OCI-LY7 (cell line): ENCODE measurements around the gene NDUFB3. TPM values are rescaled to one million over a fixed set of nuclear protein-coding genes. Genes with fewer than 3 reads are reported as not detected.

Experiments used
- small RNA-seq: library from RNA; depleted of rRNA; stranded (forward); fragments of <200 nt; gene quantifications from one replicate; pipeline ENCODE3, GENCODE V24; 2014
- total RNA-seq, 2 experiments: library from RNA; depleted of rRNA in 1 of 2; stranded (reverse); fragments of >200 nt in 1 of 2; shearing (Covaris generic) in 1 of 2; gene quantifications; 2 replicates each; pipeline ENCODE4 v1.2.3, GENCODE V29; 2014 to 2022

The NDUFB3 gene
- total RNA-seq, 2 experiments from 2014 or later, result 90.5 to 115 TPM

Small RNAs within 50 kb of the gene (small RNA-seq; reads per million reads assigned to genes)
- gene RNU6-1206P, result not detected

Other genes with a start within 250 kb of the NDUFB3 start
- gene CLK1, start 207.3 kb upstream of the NDUFB3 start, total RNA-seq (2014; rRNA removed; shearing (Covaris generic)), result 74.9 and 80.1 TPM in 2 replicates
- 104 and 110 TPM in 2 replicates for gene CLK1, start 207.3 kb upstream of the NDUFB3 start, total RNA-seq (2022)
- 49.4 and 54.4 TPM in 2 replicates for gene PPIL3, start 182.9 kb upstream of the NDUFB3 start, total RNA-seq (2014; rRNA removed; shearing (Covaris generic))
- gene PPIL3, start 182.9 kb upstream of the NDUFB3 start, total RNA-seq (2022), result 75.0 and 76.4 TPM in 2 replicates
- 37.5 and 68.4 TPM in 2 replicates for gene NIF3L1, start 182.6 kb upstream of the NDUFB3 start, total RNA-seq (2014; rRNA removed; shearing (Covaris generic))
- gene NIF3L1, start 182.6 kb upstream of the NDUFB3 start, total RNA-seq (2022), result 57.4 and 60.4 TPM in 2 replicates
- 14.9 and 28.6 TPM in 2 replicates for gene ORC2, start 108.3 kb upstream of the NDUFB3 start, total RNA-seq (2014; rRNA removed; shearing (Covaris generic))
- 42.3 and 46.1 TPM in 2 replicates for gene ORC2, start 108.3 kb upstream of the NDUFB3 start, total RNA-seq (2022)
- gene HYCC2, start 330 bp upstream of the NDUFB3 start, total RNA-seq (2014; rRNA removed; shearing (Covaris generic)), result 8.6 and 8.8 TPM in 2 replicates
- 22.0 and 27.5 TPM in 2 replicates for gene HYCC2, start 330 bp upstream of the NDUFB3 start, total RNA-seq (2022)
- 42.8 and 55.8 TPM in 2 replicates for gene CFLAR, start 44.2 kb downstream of the NDUFB3 start, total RNA-seq (2014; rRNA removed; shearing (Covaris generic))
- 82.5 and 91.9 TPM in 2 replicates for gene CFLAR, start 44.2 kb downstream of the NDUFB3 start, total RNA-seq (2022)
- 0.46 and 1.2 TPM in 2 replicates for gene CASP10, start 111.1 kb downstream of the NDUFB3 start, total RNA-seq (2014; rRNA removed; shearing (Covaris generic))
- gene CASP10, start 111.1 kb downstream of the NDUFB3 start, total RNA-seq (2022), result 0.42 and 0.51 TPM in 2 replicates
- gene CASP8, start 188.5 kb downstream of the NDUFB3 start, total RNA-seq (2014; rRNA removed; shearing (Covaris generic)), result 30.5 and 32.4 TPM in 2 replicates
- gene CASP8, start 188.5 kb downstream of the NDUFB3 start, total RNA-seq (2022), result 34.7 and 35.9 TPM in 2 replicates